Esophagus muscularis mucosa (tissue), 4 donors: ENCODE results near the gene RTRAF. TPM values are rescaled to one million over a fixed set of nuclear protein-coding genes. Genes with fewer than 3 reads are reported as not detected.
A peak's percentile ranks its signal among the peaks of the same experiment; 100 is the strongest.

ENCODE experiments used
- DNase-seq: peaks from one replicate; pipeline ENCODE4 v3.0.0-alpha.2; 2017; ENCODE audit errors: extremely low spot score
- H3K27ac ChIP-seq, 4 donors: fragments of 200-600 bp; sonication (generic); replicated peaks in 1 of 4; 1 replicate in 3 of 4; 2 replicates in 1 of 4; pipeline ENCODE4 v1.5.1; 2016 to 2019; ENCODE audit warnings: mild to moderate bottlenecking in 1 of 4
- H3K27me3 ChIP-seq, 4 donors: fragments of 200-600 bp; sonication (generic); one replicate each; pipeline versions ENCODE4 v1.5.1 to v1.6.0; 2016 to 2019
- H3K36me3 ChIP-seq, 4 donors: fragments of 200-600 bp; sonication (generic); one replicate each; pipeline ENCODE4 v1.5.1; 2016 to 2019
- H3K4me1 ChIP-seq, 4 donors: fragments of 200-600 bp; sonication (generic); one replicate each; pipeline ENCODE4 v1.5.1; 2016 to 2019
- H3K4me3 ChIP-seq, 4 donors: fragments of 200-600 bp; sonication (generic); 1 replicate in 2 of 4; 2 replicates in 2 of 4; pipeline ENCODE4 v1.5.1; 2016 to 2019; ENCODE audit warnings: mild to moderate bottlenecking in 4 of 4, moderate library complexity in 1 of 4
- H3K9me3 ChIP-seq, 4 donors: fragments of 200-600 bp; sonication (generic); 1 replicate in 3 of 4; 2 replicates in 1 of 4; pipeline ENCODE4 v1.5.1; 2016 to 2019
- CTCF ChIP-seq, 3 experiments: fragments of 200-600 bp in 2 of 3; fragments of 450-650 bp in 1 of 3; sonication (generic) in 2 of 3; IDR thresholded peaks; one replicate each; pipeline ENCODE4 v1.5.1; 2017 to 2019; ENCODE audit warnings: antibody characterized with exemption in 3 of 3, mild to moderate bottlenecking in 2 of 3, moderate library complexity in 1 of 3
- EP300 ChIP-seq: sonication (generic); formaldehyde crosslinking; IDR thresholded peaks from one replicate; pipeline ENCODE4 v1.6.1; 2017; ENCODE audit warnings: antibody characterized with exemption
- POLR2A ChIP-seq: fragments of 450-650 bp; IDR thresholded peaks from one replicate; pipeline ENCODE4 v1.6.1; 2017; ENCODE audit warnings: antibody characterized with exemption, moderate library complexity, mild to moderate bottlenecking, low read depth
- POLR2AphosphoS5 ChIP-seq, 2 donors: sonication (generic); formaldehyde crosslinking; IDR thresholded peaks; one replicate each; pipeline ENCODE4 v1.6.1; 2017; ENCODE audit warnings: antibody characterized with exemption in 2 of 2
- WGBS: methylation state at CpG from one replicate; pipeline ENCODE4 v1.1.5; 2018; 5-methylcytosine and 5-hydroxymethylcytosine counted together
- intact Hi-C: fragments of 100-400 bp; cut with DNase I; formaldehyde crosslinking; loops from one replicate; pipeline ENCODE4 v1.15.1; 2023
- total RNA-seq, 4 donors: library from RNA; depleted of rRNA; stranded (reverse); fragments of >200 nt; gene quantifications; one replicate each; pipeline versions ENCODE4 v1.1.0 to v1.2.1, GENCODE V29; 2016

Gene RTRAF
- total RNA-seq, 4 donors from 2014 or later, result 66.4 to 122 (median 70.1) TPM

GRCh38 chr14:52060080-52060479 lies 70.7 kb downstream of the RTRAF start:
- peak; percentile 83 for DNase-seq
- Histone ChIP-seq H3K27me3 (no peaks in the 10 kb centered on the region), H3K27ac (peak overlapping the region; percentile 64 to 72 (median 69)), H3K4me1 (peaks cover 59 to 76% (median 69%) of the 10 kb centered on the region in 4 donors), H3K9me3 (no peaks in the 10 kb centered on the region), H3K36me3 (peaks cover 0 to 16% (median 2%) of the 10 kb centered on the region in 4 donors), H3K4me3 (no peak overlapping the region)
- 10% methylated on average over 6 of the region's 6 CpGs for WGBS
- intact Hi-C loops, result no loop called here
- no peak for TF ChIP-seq POLR2A
- no peak for TF ChIP-seq POLR2AphosphoS5 (IDR thresholded peaks at IDR 0.05)
- TF ChIP-seq CTCF (IDR thresholded peaks at IDR 0.05), result no peak
- TF ChIP-seq EP300, result no peak

Other genes starting within 250 kb of the RTRAF start
- 10 to 100 TPM; 15.7 to 19.9 (median 17.7) TPM for gene GNG2, start 128.9 kb upstream of the RTRAF start, total RNA-seq
- gene NID2, start 79.5 kb downstream of the RTRAF start, total RNA-seq, result 10 to 100 TPM; 40.4 to 77.2 (median 57.5) TPM